GM21526 (cell line): ENCODE data around the gene RPLP1.
A peak's percentile ranks its signal among the peaks of the same experiment; 100 is the strongest.

Source experiments
- ATAC-seq: cut with Tn5 transposase; IDR thresholded peaks from one replicate; pipeline ENCODE4 v1.9.1; 2021; ENCODE audit warnings: moderate library complexity; ENCODE audit not compliant: unreplicated experiment, low FRiP score

RPLP1 gene

GRCh38 chr15:69452692-69453521 lies at the start of gene RPLP1:
TSS of gene RPLP1 (plus strand) at chr15:69452818. CDS start at chr15:69452949, 131 bp downstream.
- ATAC-seq = peak; percentile 75

GRCh38 chr15:69403594-69403993 lies 49.0 kb upstream of the RPLP1 start:
- no peak for ATAC-seq

GRCh38 chr15:69405110-69405509 lies 47.5 kb upstream of the RPLP1 start:
- ATAC-seq = no peak

- no peak for ATAC-seq
These were observed 44.8 kb upstream of the RPLP1 start for GRCh38 chr15:69407719-69408400.

- no peak for ATAC-seq
These were observed 43.8 kb upstream of the RPLP1 start for GRCh38 chr15:69408841-69409240.

- ATAC-seq = no peak
These were observed 42.3 kb upstream of the RPLP1 start for GRCh38 chr15:69410248-69410874.

GRCh38 chr15:69412274-69412673 lies 40.3 kb upstream of the RPLP1 start:
- no peak for ATAC-seq

- ATAC-seq = no peak
These were observed 39.9 kb upstream of the RPLP1 start for GRCh38 chr15:69412701-69413100.

- ATAC-seq = peak; percentile 94
These were observed 38.6 kb upstream of the RPLP1 start, which contains the start of gene KIF23 for GRCh38 chr15:69413822-69414700. TSS of gene KIF23 (plus strand) at chr15:69414349. CDS start at chr15:69414466, 117 bp downstream.

- ATAC-seq = peak; percentile 32
These were observed 37.9 kb upstream of the RPLP1 start for GRCh38 chr15:69414701-69415167.

GRCh38 chr15:69415381-69415780 lies 37.2 kb upstream of the RPLP1 start:
- no peak for ATAC-seq

GRCh38 chr15:69417581-69417980 lies 35.0 kb upstream of the RPLP1 start:
- no peak for ATAC-seq

- no peak for ATAC-seq
These were observed 31.1 kb upstream of the RPLP1 start for GRCh38 chr15:69421498-69421897.

- no peak for ATAC-seq
These were observed 30.2 kb upstream of the RPLP1 start for GRCh38 chr15:69422336-69422895.

GRCh38 chr15:69424001-69424400 lies 28.6 kb upstream of the RPLP1 start:
- no peak for ATAC-seq

- no peak for ATAC-seq
These were observed 27.7 kb upstream of the RPLP1 start for GRCh38 chr15:69424748-69425413.

GRCh38 chr15:69433831-69434230 lies 18.8 kb upstream of the RPLP1 start:
- no peak for ATAC-seq

- no peak for ATAC-seq
These were observed 18.4 kb upstream of the RPLP1 start for GRCh38 chr15:69434238-69434637.

GRCh38 chr15:69434679-69435078 lies 17.9 kb upstream of the RPLP1 start:
- ATAC-seq = no peak
